Astrocyte (in vitro differentiated cells and primary cell): Measurements from ENCODE around the gene MBP. TPM values are rescaled to one million over a fixed set of nuclear protein-coding genes. Genes with fewer than 3 reads are reported as not detected.
A peak's percentile ranks its signal among the peaks of the same experiment; 100 is the strongest.

Experiments used
- DNase-seq: peaks from one replicate; pipeline ENCODE4 v3.0.0-alpha.2; 2010; ENCODE audit warnings: low read depth
- FAIRE-seq: peaks from 2 replicates; lab custom pipeline; 2011; peaks lifted over from hg19 to GRCh38; lab: Jason Lieb, UNC
- H2AFZ ChIP-seq: 2 replicates; pipeline ENCODE4 v1.6.0; 2012; ENCODE audit warnings: low read depth, low read length, inconsistent platforms
- H3K27ac ChIP-seq: 2 replicates; pipeline ENCODE4 v1.5.1; 2011; ENCODE audit warnings: low read depth, low read length, inconsistent platforms
- H3K27me3 ChIP-seq: 2 replicates; pipeline ENCODE4 v1.6.0; 2011; ENCODE audit warnings: low read length, inconsistent platforms; ENCODE audit not compliant: insufficient read depth
- H3K36me3 ChIP-seq: 2 replicates; pipeline ENCODE4 v1.5.1; 2011; ENCODE audit warnings: low read length, inconsistent platforms; ENCODE audit not compliant: insufficient read depth
- H3K4me1 ChIP-seq: 2 replicates; pipeline ENCODE4 v1.5.1; 2011; ENCODE audit warnings: low read length, inconsistent platforms; ENCODE audit not compliant: insufficient read depth
- H3K4me2 ChIP-seq: 2 replicates; pipeline ENCODE4 v1.6.0; 2012; ENCODE audit warnings: low read length, inconsistent platforms
- H3K4me3 ChIP-seq: 2 replicates; pipeline ENCODE4 v1.5.1; 2011; ENCODE audit warnings: low read depth, mild to moderate bottlenecking, low read length, inconsistent platforms; ENCODE audit not compliant: insufficient read depth
- H3K79me2 ChIP-seq: 2 replicates; pipeline ENCODE4 v1.6.0; 2012; ENCODE audit warnings: mild to moderate bottlenecking, low read length, inconsistent platforms; ENCODE audit not compliant: insufficient read depth
- H3K9ac ChIP-seq: 2 replicates; pipeline ENCODE4 v1.6.0; 2012; ENCODE audit warnings: mild to moderate bottlenecking, low read length, inconsistent platforms
- H3K9me3 ChIP-seq: 2 replicates; pipeline ENCODE4 v1.5.1; 2012; ENCODE audit warnings: low read depth, mild to moderate bottlenecking, low read length, inconsistent platforms; ENCODE audit not compliant: insufficient read depth
- H4K20me1 ChIP-seq: 2 replicates; pipeline ENCODE4 v1.6.0; 2012; ENCODE audit warnings: low read length, inconsistent platforms; ENCODE audit not compliant: insufficient read depth
- H3K27ac Mint-ChIP-seq: one replicate; pipeline ENCODE4 v1.8.0; 2021; ENCODE audit warnings: mild to moderate bottlenecking, mixed read lengths; ENCODE audit not compliant: unreplicated experiment
- H3K27me3 Mint-ChIP-seq: one replicate; pipeline ENCODE4 v1.8.0; 2021; ENCODE audit warnings: low read depth, mixed read lengths; ENCODE audit not compliant: unreplicated experiment
- H3K36me3 Mint-ChIP-seq: one replicate; pipeline ENCODE4 v1.8.0; 2021; ENCODE audit warnings: low read depth, mixed read lengths; ENCODE audit not compliant: unreplicated experiment
- H3K4me1 Mint-ChIP-seq: one replicate; pipeline ENCODE4 v1.8.0; 2021; ENCODE audit warnings: low read depth, mixed read lengths; ENCODE audit not compliant: unreplicated experiment
- H3K4me3 Mint-ChIP-seq: one replicate; pipeline ENCODE4 v1.8.0; 2021; ENCODE audit warnings: mild to moderate bottlenecking, moderate library complexity, mixed read lengths; ENCODE audit not compliant: unreplicated experiment
- H3K9me3 Mint-ChIP-seq: one replicate; pipeline ENCODE4 v1.8.0; 2021; ENCODE audit warnings: mild to moderate bottlenecking, mixed read lengths; ENCODE audit not compliant: unreplicated experiment
- EZH2 ChIP-seq: IDR thresholded peaks from 2 replicates; pipeline ENCODE4 v1.6.1; 2012; ENCODE audit warnings: mild to moderate bottlenecking, low read length, inconsistent platforms; ENCODE audit not compliant: insufficient read depth
- total RNA-seq: library from RNA; stranded (reverse); gene quantifications from 2 replicates; pipeline ENCODE4 v1.2.1, GENCODE V29; 2021
- TF ChIP-seq, protein P1 (sequence below): IDR thresholded peaks from 2 replicates; pipeline ENCODE4 v1.5.1; 2011; ENCODE audit warnings: low read depth, mild to moderate bottlenecking, inconsistent platforms, low read length, moderate library complexity; ENCODE audit not compliant: insufficient read depth

MBP gene
- total RNA-seq, 1 donor from 2014 or later: 11.4 TPM

DNA sequence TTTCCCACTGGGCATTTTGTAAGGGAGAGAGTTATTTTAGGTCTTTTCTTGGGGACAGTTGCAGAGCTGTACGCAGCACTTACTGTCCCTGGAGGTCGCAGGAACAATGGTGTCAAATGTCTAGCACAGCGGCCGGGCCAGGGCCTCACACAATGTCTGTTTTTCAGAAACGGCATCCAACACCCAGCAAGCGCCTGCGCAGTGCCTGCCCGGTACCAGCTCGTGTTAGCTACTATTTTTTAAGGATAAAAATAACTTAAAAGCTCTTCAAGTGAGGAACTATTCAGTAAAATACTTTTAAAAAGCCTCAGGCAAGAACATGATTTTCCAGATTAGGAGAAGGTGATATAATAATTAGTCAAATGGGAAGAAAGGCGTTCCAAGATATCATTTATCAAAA, 90.0 kb downstream of the MBP start:
- no peak for TF ChIP-seq EZH2
- TF ChIP-seq, protein P1, sequence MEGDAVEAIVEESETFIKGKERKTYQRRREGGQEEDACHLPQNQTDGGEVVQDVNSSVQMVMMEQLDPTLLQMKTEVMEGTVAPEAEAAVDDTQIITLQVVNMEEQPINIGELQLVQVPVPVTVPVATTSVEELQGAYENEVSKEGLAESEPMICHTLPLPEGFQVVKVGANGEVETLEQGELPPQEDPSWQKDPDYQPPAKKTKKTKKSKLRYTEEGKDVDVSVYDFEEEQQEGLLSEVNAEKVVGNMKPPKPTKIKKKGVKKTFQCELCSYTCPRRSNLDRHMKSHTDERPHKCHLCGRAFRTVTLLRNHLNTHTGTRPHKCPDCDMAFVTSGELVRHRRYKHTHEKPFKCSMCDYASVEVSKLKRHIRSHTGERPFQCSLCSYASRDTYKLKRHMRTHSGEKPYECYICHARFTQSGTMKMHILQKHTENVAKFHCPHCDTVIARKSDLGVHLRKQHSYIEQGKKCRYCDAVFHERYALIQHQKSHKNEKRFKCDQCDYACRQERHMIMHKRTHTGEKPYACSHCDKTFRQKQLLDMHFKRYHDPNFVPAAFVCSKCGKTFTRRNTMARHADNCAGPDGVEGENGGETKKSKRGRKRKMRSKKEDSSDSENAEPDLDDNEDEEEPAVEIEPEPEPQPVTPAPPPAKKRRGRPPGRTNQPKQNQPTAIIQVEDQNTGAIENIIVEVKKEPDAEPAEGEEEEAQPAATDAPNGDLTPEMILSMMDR: no peak
- Histone ChIP-seq H3K4me1 (peaks cover 11% of the 10 kb centered on the region), H3K4me3 (no peak overlapping the region), H3K36me3 (no peaks in the 10 kb centered on the region), H3K79me2 (no peaks in the 10 kb centered on the region), H3K27ac (peak overlapping the region; percentile 75), H3K27me3 (no peaks in the 10 kb centered on the region), H2AFZ (no peak overlapping the region), H3K9me3 (no peaks in the 10 kb centered on the region), H3K9ac (peak overlapping the region; percentile 66), H4K20me1 (no peaks in the 10 kb centered on the region), H3K4me2 (no peak overlapping the region)
- FAIRE-seq (no peak), DNase-seq (no peak)
- H3K9me3 Mint-ChIP-seq: no peaks in the 10 kb centered on the region
- peaks cover 10% of the 10 kb centered on the region for H3K4me1 Mint-ChIP-seq
- H3K36me3 Mint-ChIP-seq: no peaks in the 10 kb centered on the region
- no peaks in the 10 kb centered on the region for H3K27me3 Mint-ChIP-seq
- H3K27ac Mint-ChIP-seq: no peak overlapping the region
- H3K4me3 Mint-ChIP-seq: no peak overlapping the region

DNA sequence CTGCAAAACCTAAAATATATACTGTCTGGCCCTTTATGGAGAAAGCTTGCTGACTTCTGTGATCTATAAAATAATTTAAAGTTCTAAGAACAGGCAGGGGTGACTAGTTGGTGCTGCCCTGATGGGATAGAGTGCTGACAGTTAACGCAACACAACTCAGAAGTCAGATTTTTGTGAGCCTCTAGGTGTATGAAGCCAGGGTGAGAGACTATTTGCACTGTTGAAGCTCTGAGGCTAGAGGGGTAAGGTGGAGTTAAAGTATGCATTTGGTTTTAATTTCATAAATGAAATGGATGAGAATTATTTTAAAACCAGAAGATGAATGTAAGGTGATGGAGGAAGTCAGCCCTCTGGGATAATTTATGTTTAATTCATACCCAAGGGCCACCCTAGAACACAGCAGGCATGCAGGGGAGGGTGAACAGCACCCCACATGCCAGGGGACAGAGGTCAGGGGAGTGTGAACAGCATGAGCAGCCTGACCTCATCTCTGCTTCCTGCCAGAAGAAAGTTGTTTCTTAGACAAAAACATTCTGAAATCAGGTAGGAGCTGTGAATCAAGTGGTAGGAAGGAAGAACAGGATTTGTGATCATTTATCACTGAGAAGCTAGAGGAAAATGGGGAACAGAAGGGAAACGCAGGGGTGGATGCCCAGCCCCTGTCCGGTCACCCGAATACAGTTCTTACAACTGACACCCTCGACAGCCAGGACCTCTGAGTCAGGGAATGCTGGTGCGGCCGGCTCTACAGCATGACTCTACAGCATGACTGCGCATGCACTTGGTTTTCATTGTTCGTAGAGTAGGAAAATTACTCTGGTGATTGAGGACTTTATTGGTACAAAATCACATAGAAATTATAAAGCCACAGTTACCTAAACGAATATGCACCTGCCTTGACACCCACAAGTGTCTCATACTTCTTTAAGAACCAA, 93.1 kb downstream of the MBP start:
- H3K4me1 ChIP-seq: peaks cover 21% of the 10 kb centered on the region
- H2AFZ ChIP-seq: no peak overlapping the region
- peak overlapping the region; percentile 64 for H3K27ac ChIP-seq
- H3K79me2 ChIP-seq: no peaks in the 10 kb centered on the region
- H4K20me1 ChIP-seq: no peaks in the 10 kb centered on the region
- Mint-ChIP-seq H3K36me3 (peaks cover 2% of the 10 kb centered on the region), H3K4me3 (no peak overlapping the region), H3K9me3 (no peaks in the 10 kb centered on the region), H3K27ac (no peak overlapping the region), H3K27me3 (peaks cover 5% of the 10 kb centered on the region), H3K4me1 (peaks cover 10% of the 10 kb centered on the region)
- no peaks in the 10 kb centered on the region for H3K27me3 ChIP-seq
- no peaks in the 10 kb centered on the region for H3K36me3 ChIP-seq
- DNase-seq (peak; percentile 33), FAIRE-seq (no peak)
- no peak overlapping the region for H3K4me3 ChIP-seq
- H3K4me2 ChIP-seq: peak overlapping the region; percentile 63
- H3K9ac ChIP-seq: peak overlapping the region; percentile 59
- H3K9me3 ChIP-seq: no peaks in the 10 kb centered on the region
- TF ChIP-seq, protein P1: no peak
- no peak for TF ChIP-seq EZH2
